HFF-Myc (cell line): ENCODE measurements around the gene ZNRF2.

Source experiments
- DNase-seq: peaks from one replicate; pipeline ENCODE4 v3.0.0-alpha.2; 2011; ENCODE audit warnings: low read depth; ENCODE audit errors: extremely low read depth
- H3K4me3 ChIP-seq: replicated peaks from 2 replicates; pipeline ENCODE4 v1.5.1; 2011; ENCODE audit warnings: low read depth, mild to moderate bottlenecking, control low read depth, low read length
- TF ChIP-seq, protein P1 (sequence below): IDR thresholded peaks from 2 replicates; pipeline ENCODE4 v1.5.1; 2012; ENCODE audit warnings: mild to moderate bottlenecking, low read depth, low read length, control low read depth; ENCODE audit errors: missing control alignments

ZNRF2 gene

GRCh38 chr7:30395676-30396075 lies 111.3 kb downstream of the ZNRF2 start:
- no peak overlapping the region for H3K4me3 ChIP-seq
- TF ChIP-seq, protein P1, sequence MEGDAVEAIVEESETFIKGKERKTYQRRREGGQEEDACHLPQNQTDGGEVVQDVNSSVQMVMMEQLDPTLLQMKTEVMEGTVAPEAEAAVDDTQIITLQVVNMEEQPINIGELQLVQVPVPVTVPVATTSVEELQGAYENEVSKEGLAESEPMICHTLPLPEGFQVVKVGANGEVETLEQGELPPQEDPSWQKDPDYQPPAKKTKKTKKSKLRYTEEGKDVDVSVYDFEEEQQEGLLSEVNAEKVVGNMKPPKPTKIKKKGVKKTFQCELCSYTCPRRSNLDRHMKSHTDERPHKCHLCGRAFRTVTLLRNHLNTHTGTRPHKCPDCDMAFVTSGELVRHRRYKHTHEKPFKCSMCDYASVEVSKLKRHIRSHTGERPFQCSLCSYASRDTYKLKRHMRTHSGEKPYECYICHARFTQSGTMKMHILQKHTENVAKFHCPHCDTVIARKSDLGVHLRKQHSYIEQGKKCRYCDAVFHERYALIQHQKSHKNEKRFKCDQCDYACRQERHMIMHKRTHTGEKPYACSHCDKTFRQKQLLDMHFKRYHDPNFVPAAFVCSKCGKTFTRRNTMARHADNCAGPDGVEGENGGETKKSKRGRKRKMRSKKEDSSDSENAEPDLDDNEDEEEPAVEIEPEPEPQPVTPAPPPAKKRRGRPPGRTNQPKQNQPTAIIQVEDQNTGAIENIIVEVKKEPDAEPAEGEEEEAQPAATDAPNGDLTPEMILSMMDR, result no peak

GRCh38 chr7:30396389-30396788 lies 112.0 kb downstream of the ZNRF2 start:
- TF ChIP-seq, protein P1, result peak; percentile 19
- no peak for DNase-seq
- H3K4me3 ChIP-seq, result no peak overlapping the region

More at GRCh38 chr7:30395676-30396075, 111.3 kb downstream of the ZNRF2 start:
- no peak for DNase-seq

- TF ChIP-seq, protein P1, result no peak
- H3K4me3 ChIP-seq, result no peak overlapping the region
- DNase-seq, result no peak
Measured at GRCh38 chr7:30403477-30403876, 119.1 kb downstream of the ZNRF2 start.

DNA sequence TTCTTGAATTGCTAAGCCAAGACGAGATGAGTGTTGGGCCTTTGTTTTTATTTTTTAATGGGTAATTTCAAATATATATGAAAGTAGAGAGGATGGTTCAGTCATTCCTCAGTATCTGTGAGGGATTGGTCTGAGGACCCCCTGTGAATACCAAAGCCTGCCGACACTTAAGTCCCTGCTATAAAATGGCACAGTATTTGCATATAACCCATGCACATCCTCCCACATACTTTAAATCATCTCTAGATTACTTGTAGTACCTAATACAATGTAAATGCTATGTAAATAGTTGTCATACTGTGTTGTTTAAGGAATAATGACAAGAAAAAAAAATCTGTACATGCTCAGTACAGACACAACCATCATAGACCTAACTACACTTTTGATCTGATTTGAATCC lies 120.8 kb downstream of the ZNRF2 start:
- DNase-seq, result no peak
- TF ChIP-seq, protein P1, result no peak
- no peak overlapping the region for H3K4me3 ChIP-seq

- H3K4me3 ChIP-seq, result no peak overlapping the region
- TF ChIP-seq, protein P1, result no peak
- DNase-seq, result no peak
Measured at GRCh38 chr7:30406664-30407425, 122.4 kb downstream of the ZNRF2 start.

DNA sequence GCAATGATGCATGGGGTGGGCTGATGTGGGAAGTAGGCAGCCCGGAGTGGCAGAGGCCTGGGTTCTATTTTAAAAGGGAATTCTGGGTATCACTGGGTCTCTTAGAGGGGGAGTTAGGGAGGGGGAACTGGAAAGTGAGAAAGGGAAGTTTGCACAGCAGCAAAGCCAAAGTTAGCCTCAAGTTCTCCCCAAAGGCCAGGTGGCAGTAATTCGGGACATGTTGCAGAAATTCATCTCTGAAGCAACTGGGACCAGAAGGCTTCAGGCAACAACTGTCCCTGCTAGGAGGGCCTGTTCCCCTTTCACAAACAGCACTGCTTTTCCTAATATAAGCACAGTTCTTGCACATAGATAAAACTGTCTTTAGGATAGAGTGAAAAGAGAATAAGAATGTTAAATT lies 126.8 kb downstream of the ZNRF2 start:
- TF ChIP-seq, protein P1, result no peak
- DNase-seq, result no peak
- no peak overlapping the region for H3K4me3 ChIP-seq
